Omental fat pad (tissue), 4 donors: ENCODE results near the gene IPO7. TPM values are rescaled to one million over a fixed set of nuclear protein-coding genes. Genes with fewer than 3 reads are reported as not detected.
"Not testable (repeated sequence)": the region's sequence is repeated elsewhere in the genome, so short reads cannot be mapped to it uniquely, and the experiment has no call there.

Experiments
- ATAC-seq: fragments of 150-250 bp; one replicate; pipeline ENCODE4 v1.9.1; 2016; ENCODE audit warnings: mild to moderate bottlenecking, moderate library complexity; ENCODE audit not compliant: low FRiP score
- DNase-seq: peaks from one replicate; pipeline ENCODE4 v3.0.0-alpha.2; 2019; ENCODE audit warnings: low spot score
- total RNA-seq, 4 donors: library from RNA; depleted of rRNA; stranded (reverse); fragments of >200 nt; gene quantifications; one replicate each; pipeline ENCODE4 v1.1.0, GENCODE V29; 2016
- TF ChIP-seq, protein P1 (sequence below), 3 donors: fragments of 450-650 bp; IDR thresholded peaks; one replicate each; pipeline ENCODE4 v1.5.1; 2016 to 2017; ENCODE audit warnings: antibody characterized with exemption in 3 of 3, mild to moderate bottlenecking in 3 of 3, moderate library complexity in 2 of 3

IPO7 gene
- total RNA-seq, 4 donors from 2014 or later, result 101 to 205 (median 110) TPM

DNA sequence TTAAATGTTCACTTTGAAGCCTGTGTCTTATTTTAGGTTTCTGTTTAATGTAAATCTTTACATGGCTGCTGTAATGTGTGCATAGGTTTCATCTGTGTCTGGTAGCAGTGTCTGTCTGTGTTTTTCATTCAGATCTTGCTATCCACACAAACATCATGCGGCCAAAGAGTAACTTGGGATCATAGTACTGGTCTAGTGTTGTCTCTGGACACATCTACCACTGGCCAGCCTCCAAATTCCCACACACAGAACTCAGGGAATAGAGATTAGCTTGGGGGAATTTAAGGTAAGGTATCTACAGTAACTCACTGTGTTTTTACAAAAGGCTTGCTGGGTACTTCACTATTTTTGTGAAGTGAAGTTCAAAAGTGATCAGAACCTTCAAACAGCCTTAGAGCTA, 44.3 kb downstream of the IPO7 start:
- DNase-seq, result no peak
- TF ChIP-seq, protein P1, sequence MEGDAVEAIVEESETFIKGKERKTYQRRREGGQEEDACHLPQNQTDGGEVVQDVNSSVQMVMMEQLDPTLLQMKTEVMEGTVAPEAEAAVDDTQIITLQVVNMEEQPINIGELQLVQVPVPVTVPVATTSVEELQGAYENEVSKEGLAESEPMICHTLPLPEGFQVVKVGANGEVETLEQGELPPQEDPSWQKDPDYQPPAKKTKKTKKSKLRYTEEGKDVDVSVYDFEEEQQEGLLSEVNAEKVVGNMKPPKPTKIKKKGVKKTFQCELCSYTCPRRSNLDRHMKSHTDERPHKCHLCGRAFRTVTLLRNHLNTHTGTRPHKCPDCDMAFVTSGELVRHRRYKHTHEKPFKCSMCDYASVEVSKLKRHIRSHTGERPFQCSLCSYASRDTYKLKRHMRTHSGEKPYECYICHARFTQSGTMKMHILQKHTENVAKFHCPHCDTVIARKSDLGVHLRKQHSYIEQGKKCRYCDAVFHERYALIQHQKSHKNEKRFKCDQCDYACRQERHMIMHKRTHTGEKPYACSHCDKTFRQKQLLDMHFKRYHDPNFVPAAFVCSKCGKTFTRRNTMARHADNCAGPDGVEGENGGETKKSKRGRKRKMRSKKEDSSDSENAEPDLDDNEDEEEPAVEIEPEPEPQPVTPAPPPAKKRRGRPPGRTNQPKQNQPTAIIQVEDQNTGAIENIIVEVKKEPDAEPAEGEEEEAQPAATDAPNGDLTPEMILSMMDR (IDR thresholded peaks at IDR 0.05), result no peak
- no peak for ATAC-seq

- no peak for ATAC-seq
- TF ChIP-seq, protein P1 (IDR thresholded peaks at IDR 0.05), result no peak
- DNase-seq, result no peak
These were observed 54.2 kb downstream of the IPO7 start for GRCh38 chr11:9438611-9439010.

DNA sequence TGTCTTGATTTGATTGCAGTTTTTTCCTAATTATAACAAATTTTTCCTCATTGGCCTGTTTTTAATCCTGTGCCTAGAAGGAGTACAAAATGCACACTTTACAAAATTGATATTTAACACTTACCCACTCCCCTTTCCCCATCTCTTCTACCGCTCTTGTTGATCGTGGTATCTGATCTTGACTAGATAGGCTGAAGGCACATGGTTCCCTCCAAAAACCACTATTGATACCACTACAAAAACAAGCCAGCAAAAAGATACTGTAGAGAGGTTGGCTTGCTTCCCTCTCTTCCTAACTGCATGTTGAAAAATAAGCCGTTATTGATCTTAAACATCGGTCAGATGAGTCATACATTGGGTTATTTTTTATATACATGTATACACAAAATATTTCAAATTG, 61.8 kb downstream of the IPO7 start:
- TF ChIP-seq, protein P1 (IDR thresholded peaks at IDR 0.05), result no peak
- no peak for DNase-seq
- no peak for ATAC-seq

DNA sequence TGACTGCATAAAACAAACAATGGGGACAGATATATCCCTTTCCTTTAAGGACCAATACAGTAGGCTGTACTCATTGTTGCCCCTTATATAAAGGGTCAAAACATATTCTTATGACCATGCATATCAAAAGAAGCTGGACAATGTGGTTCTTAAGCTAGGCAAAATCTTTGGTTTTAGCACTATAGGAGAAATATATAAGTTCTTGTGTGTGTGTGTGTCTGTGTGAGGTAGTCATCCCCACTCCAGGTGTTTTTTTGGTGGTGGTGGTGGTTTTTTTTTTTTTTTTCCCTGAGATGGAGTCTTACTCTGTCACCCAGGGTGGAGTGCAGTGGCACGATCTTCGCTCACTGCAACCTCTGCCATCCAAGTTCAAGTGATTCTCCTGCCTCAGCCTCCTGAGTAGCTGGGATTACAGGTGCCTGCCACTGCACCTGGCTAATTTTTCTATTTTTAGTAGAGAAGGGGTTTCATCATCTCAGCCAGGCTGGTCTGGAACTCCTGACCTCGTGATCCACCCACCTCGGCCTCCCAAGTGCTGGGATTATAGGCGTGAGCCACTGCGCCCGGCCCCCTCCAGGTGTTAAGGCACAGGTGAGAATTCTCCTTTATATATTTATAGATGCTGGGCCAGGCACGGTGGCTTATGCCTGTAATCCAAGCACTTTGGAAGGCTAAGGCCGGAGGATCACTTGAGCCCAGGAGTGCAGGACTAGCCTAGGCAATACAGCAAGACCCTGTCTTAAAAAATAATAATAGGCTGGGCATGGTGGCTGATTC, 64.3 kb downstream of the IPO7 start:
- DNase-seq (no peak), ATAC-seq (no peak)

DNA sequence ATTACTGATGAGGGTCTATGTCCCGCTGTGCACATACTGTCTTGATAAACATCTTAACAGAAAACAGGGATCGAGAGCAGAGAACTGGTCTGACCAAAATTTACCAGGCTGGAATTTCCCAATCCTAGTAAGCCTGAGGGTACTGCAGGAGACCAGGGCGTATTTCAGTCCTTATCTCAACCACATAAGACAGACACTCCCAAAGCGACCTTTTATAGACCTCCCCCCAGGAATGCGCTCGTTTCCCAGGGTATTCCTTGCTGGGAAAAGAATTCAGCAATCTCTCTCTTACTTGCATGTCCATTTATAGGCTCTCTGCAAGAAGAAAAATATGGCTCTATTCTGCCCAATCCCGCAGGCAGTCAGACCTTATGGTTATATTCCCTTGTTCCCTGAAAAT, 67.6 kb downstream of the IPO7 start:
- not testable (repeated sequence) for ATAC-seq, DNase-seq

More for the DNA sequence above, 64.3 kb downstream of the IPO7 start:
- TF ChIP-seq, protein P1 (IDR thresholded peaks at IDR 0.05), result no peak

DNA sequence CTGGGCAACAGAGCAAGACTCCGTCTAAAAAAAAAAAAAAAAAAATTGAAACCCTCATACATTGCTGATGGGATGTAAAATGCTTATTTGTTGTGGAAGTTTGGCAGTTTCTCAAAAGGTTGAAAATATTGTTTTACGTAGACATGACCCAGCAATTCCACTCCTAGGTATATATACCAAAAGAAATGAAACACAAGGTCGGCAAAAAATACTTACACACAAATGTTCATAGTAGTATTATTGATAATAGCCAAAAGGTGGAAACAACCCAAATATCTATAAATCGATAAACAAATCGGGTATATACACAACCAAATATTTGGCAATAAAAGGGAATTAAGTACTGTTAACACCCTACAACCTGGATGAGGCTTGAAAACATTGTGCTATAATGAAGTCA, 71.3 kb downstream of the IPO7 start:
- TF ChIP-seq, protein P1 (IDR thresholded peaks at IDR 0.05), result no peak
- DNase-seq, result no peak

DNA sequence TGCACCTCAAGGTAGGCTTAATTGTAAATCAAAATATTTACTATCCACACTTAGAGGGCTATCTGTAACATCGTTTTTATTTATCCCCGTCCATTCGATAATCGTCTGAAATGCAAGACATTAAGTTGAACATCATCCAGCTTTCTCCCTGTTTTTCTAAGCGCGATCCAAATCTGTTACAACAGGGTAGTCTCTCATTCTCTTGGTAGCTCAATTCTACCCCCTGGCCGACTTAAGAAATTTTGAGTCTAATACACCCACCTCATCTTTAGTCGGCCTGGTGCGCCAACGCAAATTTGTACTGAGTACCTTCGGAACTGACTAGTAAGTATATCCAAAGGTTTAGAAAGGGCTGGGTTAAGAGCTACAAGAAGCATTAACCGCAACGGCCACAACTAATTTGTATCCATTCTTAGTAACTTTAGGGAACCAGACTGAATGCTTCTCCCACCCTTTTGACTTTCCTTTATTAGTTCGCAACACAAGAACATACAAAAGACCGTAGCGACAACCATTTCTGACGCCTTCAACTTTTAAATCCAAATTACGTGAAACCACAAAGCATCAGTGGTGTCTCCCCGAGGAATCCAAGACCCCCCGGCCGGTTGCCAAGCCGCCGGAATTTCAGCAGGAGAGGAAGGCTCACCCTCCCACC, 75.3 kb downstream of the IPO7 start:
- DNase-seq (no peak), ATAC-seq (no peak)
- TF ChIP-seq, protein P1 (IDR thresholded peaks at IDR 0.05), result no peak

More for the DNA sequence above, 71.3 kb downstream of the IPO7 start:
- ATAC-seq, result no peak
